Activated CD4-positive, alpha-beta T cell treated with anti-CD3 and anti-CD28 coated beads, Interleukin-2, amount 50 U/mL, for 1 hour (primary cell): ENCODE data around the gene AP3S2.
"Not testable (repeated sequence)": the region's sequence is repeated elsewhere in the genome, so short reads cannot be mapped to it uniquely, and the experiment has no call there.

Experiments
- DNase-seq: peaks from one replicate; pipeline ENCODE4 v3.0.0-alpha.2; 2020

AP3S2 gene

GRCh38 chr15:89893696-89894447 is at the start of gene AP3S2:
AP3S2 (minus strand) TSS chr15:89893994; CDS start chr15:89893949, 45 bp downstream.
- peak; percentile 86 for DNase-seq

GRCh38 chr15:89939910-89940309 is 46.1 kb upstream of the AP3S2 start:
- no peak for DNase-seq

- DNase-seq, result not testable (repeated sequence)
These were observed 45.6 kb upstream of the AP3S2 start for GRCh38 chr15:89939377-89939776.

GRCh38 chr15:89937365-89938350 is 43.9 kb upstream of the AP3S2 start:
- no peak for DNase-seq

GRCh38 chr15:89936786-89937265 is 43.0 kb upstream of the AP3S2 start:
- no peak for DNase-seq

GRCh38 chr15:89936051-89936785 is 42.4 kb upstream of the AP3S2 start:
- DNase-seq, result peak; percentile 6

- no peak for DNase-seq
These were observed 39.1 kb upstream of the AP3S2 start for GRCh38 chr15:89932880-89933279.

GRCh38 chr15:89928421-89928820 is 34.6 kb upstream of the AP3S2 start:
- DNase-seq, result no peak

GRCh38 chr15:89926158-89926557 is 32.4 kb upstream of the AP3S2 start:
- no peak for DNase-seq

GRCh38 chr15:89917442-89918101 is 23.8 kb upstream of the AP3S2 start:
- DNase-seq, result no peak

GRCh38 chr15:89916660-89917059 is 22.9 kb upstream of the AP3S2 start:
- no peak for DNase-seq

- no peak for DNase-seq
These were observed 19.0 kb upstream of the AP3S2 start, which contains the start of gene ARPIN for GRCh38 chr15:89912674-89913396. ARPIN (minus strand) TSS chr15:89912952; CDS start chr15:89912835, 117 bp downstream.

GRCh38 chr15:89912145-89912673 is 18.4 kb upstream of the AP3S2 start:
- no peak for DNase-seq

GRCh38 chr15:89910891-89911626 is 17.3 kb upstream of the AP3S2 start:
- DNase-seq, result no peak

- no peak for DNase-seq
These were observed 15.8 kb upstream of the AP3S2 start for GRCh38 chr15:89909611-89910010.

GRCh38 chr15:89908226-89908625 is 14.4 kb upstream of the AP3S2 start:
- DNase-seq, result no peak

GRCh38 chr15:89907289-89907688 is 13.5 kb upstream of the AP3S2 start:
- no peak for DNase-seq

GRCh38 chr15:89905846-89906378 is 12.1 kb upstream of the AP3S2 start:
- no peak for DNase-seq

GRCh38 chr15:89904519-89904918 is 10.7 kb upstream of the AP3S2 start:
- DNase-seq, result no peak

- DNase-seq, result no peak
These were observed 10.0 kb upstream of the AP3S2 start for GRCh38 chr15:89903858-89904130.
